RWPE1 (cell line): ENCODE measurements around the gene TFPI2.
A peak's percentile ranks its signal among the peaks of the same experiment; 100 is the strongest.

ENCODE experiments used
- CTCF ChIA-PET: fragments of 350-600 bp; sonication (Branson Sonifier 250); formaldehyde crosslinking; extraction: SDS; loops from one replicate; lab custom pipeline; 2021; lab: Yijun Ruan, JAX
- POLR2A ChIA-PET: fragments of 400-600 bp; formaldehyde crosslinking; extraction: SDS; loops from one replicate; lab custom pipeline; 2020; ENCODE audit warnings: antibody characterized with exemption; ENCODE audit not compliant: low non-redundant PET; lab: Yijun Ruan, JAX
- DNase-seq: peaks from one replicate; pipeline ENCODE4 v3.0.0; 2012; ENCODE audit warnings: low spot score
- H3K27ac ChIP-seq: fragments of 450-650 bp; 2 replicates; pipeline ENCODE4 v1.5.1; 2017
- CTCF ChIP-seq: fragments of 450-650 bp; conservative IDR thresholded peaks from 2 replicates; pipeline ENCODE4 v1.5.1; 2017; ENCODE audit warnings: low read depth, mild to moderate bottlenecking

TFPI2 gene

GRCh38 chr7:93862651-93863050 is 27.9 kb downstream of the TFPI2 start:
- POLR2A ChIA-PET: no interaction called here

GRCh38 chr7:93861325-93861949 is 29.1 kb downstream of the TFPI2 start:
- DNase-seq: no peak
- CTCF ChIA-PET: interaction anchor here (0.6 kb wide), 2 partner anchors 42 to 1877 kb away, joined by 3 read pairs; no protein-coding TSS in a partner anchor
- peak; percentile 36 for TF ChIP-seq CTCF

More at GRCh38 chr7:93862651-93863050, 27.9 kb downstream of the TFPI2 start:
- CTCF ChIA-PET: no interaction called here
- peak; percentile 20 for DNase-seq
- no peak for TF ChIP-seq CTCF
- no peak overlapping the region for H3K27ac ChIP-seq

DNA sequence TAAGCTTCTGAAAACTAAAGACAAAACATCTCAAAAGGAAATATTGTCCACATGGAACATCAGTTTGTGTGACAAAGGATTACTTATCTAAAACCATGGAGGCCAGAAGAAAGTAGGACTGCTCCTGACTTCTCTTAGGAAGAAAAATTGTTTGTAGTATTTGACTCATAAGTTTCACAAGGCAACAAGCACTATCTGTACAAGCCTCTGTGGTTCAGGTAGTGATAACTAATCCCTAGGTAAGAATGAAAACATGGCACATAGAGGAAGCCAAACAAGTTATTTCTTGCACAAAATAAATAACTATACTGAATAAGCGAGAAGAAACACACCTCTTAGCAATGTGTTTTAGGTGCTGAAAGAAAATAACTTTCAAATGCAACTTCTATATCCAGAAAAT is 30.3 kb downstream of the TFPI2 start:
- CTCF ChIA-PET: interaction anchor here (0.7 kb wide), 1 partner anchor 415 kb away, joined by 3 read pairs; no protein-coding TSS in a partner anchor
- no peak overlapping the region for H3K27ac ChIP-seq
- TF ChIP-seq CTCF: no peak
- peak; percentile 38 for DNase-seq
- POLR2A ChIA-PET: no interaction called here

More at GRCh38 chr7:93861325-93861949, 29.1 kb downstream of the TFPI2 start:
- POLR2A ChIA-PET: no interaction called here
- no peak overlapping the region for H3K27ac ChIP-seq

DNA sequence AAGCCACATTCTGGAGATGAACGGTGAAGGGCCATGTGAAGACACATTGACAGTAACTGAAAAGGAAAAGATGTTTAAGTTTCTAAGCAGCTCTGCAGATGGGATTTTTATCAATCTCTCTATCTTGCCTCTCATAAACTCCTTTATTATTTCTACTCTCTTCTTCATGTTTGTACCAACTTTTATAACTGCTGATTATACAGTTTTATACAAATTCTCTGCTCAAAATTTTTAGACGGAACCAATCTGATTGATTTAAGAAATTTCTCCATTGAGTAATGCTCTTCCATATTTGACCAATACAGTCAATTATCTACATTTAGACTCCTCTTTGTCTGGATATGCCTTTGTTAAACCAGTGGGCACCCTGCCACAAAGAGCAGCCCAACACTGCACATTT is 31.7 kb downstream of the TFPI2 start:
- TF ChIP-seq CTCF: no peak
- ChIA-PET POLR2A (no interaction called here), CTCF (no interaction called here)
- DNase-seq: no peak
- no peak overlapping the region for H3K27ac ChIP-seq

- H3K27ac ChIP-seq: no peak overlapping the region
- ChIA-PET CTCF (interaction anchor here (0.6 to 0.7 kb wide), 2 partner anchors 106 to 226 kb away, joined by 4 to 5 read pairs; no protein-coding TSS in a partner anchor), POLR2A (no interaction called here)
- DNase-seq: peak; percentile 53
- no peak for TF ChIP-seq CTCF
Measured at GRCh38 chr7:93856323-93856722, 34.2 kb downstream of the TFPI2 start.

DNA sequence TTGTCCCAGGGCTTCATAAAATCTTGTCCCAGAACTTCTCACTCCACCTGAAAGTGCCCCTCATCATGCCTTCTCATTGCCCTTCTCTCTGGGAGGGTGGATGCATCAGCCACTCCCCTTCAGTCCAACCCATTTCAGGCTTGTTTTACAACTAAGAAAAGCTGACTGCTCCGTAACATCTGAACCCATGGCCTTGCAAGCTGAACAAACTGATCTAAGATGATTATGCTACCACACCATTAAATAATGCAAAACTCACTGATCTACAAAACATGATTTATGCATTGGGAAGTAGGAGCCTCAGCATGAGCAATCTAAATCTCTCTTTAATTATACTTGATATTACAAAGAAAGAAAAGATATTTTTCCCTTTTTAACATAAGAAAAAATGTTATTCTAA is 34.8 kb downstream of the TFPI2 start:
- POLR2A ChIA-PET: no interaction called here
- CTCF ChIA-PET: interaction anchor here (0.6 to 0.7 kb wide), 2 partner anchors 107 to 226 kb away, joined by 4 to 5 read pairs; no protein-coding TSS in a partner anchor
- TF ChIP-seq CTCF: no peak

More for the DNA sequence above, 34.8 kb downstream of the TFPI2 start:
- DNase-seq: no peak
- H3K27ac ChIP-seq: no peak overlapping the region
